ENCODE results near the gene CCDC141.

GRCh38 chr2:178871536-178871935, 178.4 kb downstream of the CCDC141 start:
- TF ChIP-seq, protein P1, sequence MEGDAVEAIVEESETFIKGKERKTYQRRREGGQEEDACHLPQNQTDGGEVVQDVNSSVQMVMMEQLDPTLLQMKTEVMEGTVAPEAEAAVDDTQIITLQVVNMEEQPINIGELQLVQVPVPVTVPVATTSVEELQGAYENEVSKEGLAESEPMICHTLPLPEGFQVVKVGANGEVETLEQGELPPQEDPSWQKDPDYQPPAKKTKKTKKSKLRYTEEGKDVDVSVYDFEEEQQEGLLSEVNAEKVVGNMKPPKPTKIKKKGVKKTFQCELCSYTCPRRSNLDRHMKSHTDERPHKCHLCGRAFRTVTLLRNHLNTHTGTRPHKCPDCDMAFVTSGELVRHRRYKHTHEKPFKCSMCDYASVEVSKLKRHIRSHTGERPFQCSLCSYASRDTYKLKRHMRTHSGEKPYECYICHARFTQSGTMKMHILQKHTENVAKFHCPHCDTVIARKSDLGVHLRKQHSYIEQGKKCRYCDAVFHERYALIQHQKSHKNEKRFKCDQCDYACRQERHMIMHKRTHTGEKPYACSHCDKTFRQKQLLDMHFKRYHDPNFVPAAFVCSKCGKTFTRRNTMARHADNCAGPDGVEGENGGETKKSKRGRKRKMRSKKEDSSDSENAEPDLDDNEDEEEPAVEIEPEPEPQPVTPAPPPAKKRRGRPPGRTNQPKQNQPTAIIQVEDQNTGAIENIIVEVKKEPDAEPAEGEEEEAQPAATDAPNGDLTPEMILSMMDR (IDR thresholded peaks at IDR 0.05), result no peak
- no peak for TF ChIP-seq POLR2A (IDR thresholded peaks at IDR 0.05)
